ENCODE measurements around the gene RAB30. TPM values are rescaled to one million over a fixed set of nuclear protein-coding genes. Genes with fewer than 3 reads are reported as not detected.
"Not testable (repeated sequence)": the region's sequence is repeated elsewhere in the genome, so short reads cannot be mapped to it uniquely, and the experiment has no call there.

RAB30 gene
- total and polyA plus RNA-seq, 5 experiments from 2014 or later = 10.7 to 35.5 (median 17.4) TPM

- POLR2A ChIA-PET = interaction anchor here (0.6 to 4.1 kb wide), 18 partner anchors 9 to 204 kb away, joined by 3 to 25 read pairs (median 4); partner anchors contain the start of genes DDIAS, PCF11 and PRCP
- peak overlapping the region; percentile 28 to 71 (median 62) for H3K4me3 Mint-ChIP-seq
- peaks cover 2 to 65% (median 46%) of the 10 kb centered on the region in 3 donors for H3K36me3 Mint-ChIP-seq
These were observed 115.8 kb downstream of the RAB30 start for GRCh38 chr11:82955736-82956453.

GRCh38 chr11:82950502-82950901, 121.2 kb downstream of the RAB30 start:
- not testable (repeated sequence) for ATAC-seq, H3K27ac Mint-ChIP-seq, H3K27me3 Mint-ChIP-seq, DNase-seq, H3K4me3 Mint-ChIP-seq
- Mint-ChIP-seq H3K36me3 (peaks cover 2 to 43% (median 42%) of the 10 kb centered on the region in 3 donors), H3K9me3 (peaks cover 18 to 63% (median 43%) of the 10 kb centered on the region in 9 donors), H3K4me1 (peaks cover 11 to 28% (median 14%) of the 10 kb centered on the region in 4 donors)
- POLR2A ChIA-PET = interaction anchor here (1.1 to 1.4 kb wide), 2 partner anchors 10 to 20 kb away, joined by 3 to 5 read pairs; no protein-coding TSS in a partner anchor

More at GRCh38 chr11:82955736-82956453, 115.8 kb downstream of the RAB30 start:
- DNase-seq = peak; percentile 52 to 90 (median 76)
- Mint-ChIP-seq H3K9me3 (peaks cover 10 to 73% (median 38%) of the 10 kb centered on the region in 9 donors), H3K4me1 (peaks cover 17 to 62% (median 51%) of the 10 kb centered on the region in 4 donors), H3K27ac (peak overlapping the region; percentile 89 to 96 (median 92))
- peak; percentile 12 to 24 for ATAC-seq
- H3K27me3 Mint-ChIP-seq = not testable (repeated sequence)

GRCh38 chr11:82949352-82949751, 122.3 kb downstream of the RAB30 start:
- H3K4me3 Mint-ChIP-seq = no peak overlapping the region
- H3K27ac Mint-ChIP-seq = peak overlapping the region in 1 of 10 donors; percentile 43
- no peak for DNase-seq
- peaks cover 2 to 37% (median 37%) of the 10 kb centered on the region in 3 donors for H3K36me3 Mint-ChIP-seq
- no peak for ATAC-seq
- no peaks in the 10 kb centered on the region for H3K27me3 Mint-ChIP-seq
- peaks cover 13 to 61% (median 41%) of the 10 kb centered on the region in 9 donors for H3K9me3 Mint-ChIP-seq
- POLR2A ChIA-PET = no interaction called here
- peaks cover 3 to 28% (median 6%) of the 10 kb centered on the region in 4 donors for H3K4me1 Mint-ChIP-seq

DNA sequence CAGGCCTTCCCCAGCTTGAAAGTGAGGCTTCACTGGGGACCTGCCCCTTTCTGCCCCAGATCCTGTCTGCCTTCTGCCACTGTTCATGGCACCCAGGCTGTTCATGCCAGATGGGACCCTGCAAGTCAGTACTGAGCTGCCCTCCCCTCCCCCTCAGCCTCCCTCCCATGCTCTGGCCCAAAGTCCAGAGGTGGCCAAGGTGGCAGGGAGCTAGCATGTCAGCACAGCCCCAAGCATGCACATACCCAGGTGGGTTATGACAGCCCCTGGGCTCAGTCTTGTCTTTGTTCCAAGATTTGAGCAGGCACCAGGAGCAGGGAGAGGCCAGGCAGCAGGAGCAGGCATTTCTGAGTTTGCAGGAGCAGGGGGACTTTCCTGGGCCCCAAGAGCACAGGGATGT, 126.0 kb downstream of the RAB30 start:
- Mint-ChIP-seq H3K27me3 (no peaks in the 10 kb centered on the region), H3K4me1 (peaks cover 8 to 44% (median 15%) of the 10 kb centered on the region in 4 donors), H3K9me3 (peaks cover 7 to 56% (median 35%) of the 10 kb centered on the region in 9 donors), H3K4me3 (no peak overlapping the region), H3K27ac (peak overlapping the region in 1 of 10 donors; percentile 3), H3K36me3 (peaks cover 0 to 23% (median 19%) of the 10 kb centered on the region in 3 donors)
- DNase-seq (no peak), ATAC-seq (no peak)
- POLR2A ChIA-PET = interaction anchor here (1.0 to 1.4 kb wide), 4 partner anchors 10 to 134 kb away, joined by 3 to 5 read pairs (median 3); no protein-coding TSS in a partner anchor

- ATAC-seq, H3K4me3 Mint-ChIP-seq, H3K27me3 Mint-ChIP-seq, DNase-seq: not testable (repeated sequence)
- POLR2A ChIA-PET = interaction anchor here (1.0 to 1.3 kb wide), 2 partner anchors 10 kb away, joined by 3 read pairs; no protein-coding TSS in a partner anchor
- Mint-ChIP-seq H3K4me1 (peaks cover 11 to 50% (median 17%) of the 10 kb centered on the region in 4 donors), H3K27ac (peak overlapping the region in 2 of 10 donors; percentile 44 to 46), H3K36me3 (peaks cover 0 to 29% (median 18%) of the 10 kb centered on the region in 3 donors), H3K9me3 (peaks cover 7 to 56% (median 33%) of the 10 kb centered on the region in 9 donors)
These were observed 126.7 kb downstream of the RAB30 start for GRCh38 chr11:82945041-82945440.

DNA sequence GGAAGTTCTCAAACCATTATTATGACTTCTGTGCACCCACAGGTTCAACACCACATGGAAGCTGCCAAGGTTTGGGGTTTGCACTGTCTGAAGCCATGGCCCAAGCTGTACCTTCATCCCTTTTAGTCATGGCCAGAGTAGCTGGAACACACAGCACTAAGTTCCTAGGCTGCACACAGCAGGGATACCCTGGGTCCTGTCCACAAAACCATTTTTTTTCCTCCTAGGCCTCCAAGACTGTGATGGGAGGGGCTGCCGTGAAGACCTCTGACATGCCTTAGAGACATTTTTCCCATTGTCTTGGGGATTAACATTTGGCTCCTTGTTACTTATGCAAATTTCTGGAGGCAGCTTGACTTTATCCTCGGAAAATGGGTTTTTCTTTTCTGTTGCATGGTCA, 127.5 kb downstream of the RAB30 start:
- Mint-ChIP-seq H3K27ac (peak overlapping the region in 1 of 10 donors; percentile 10), H3K4me3 (no peak overlapping the region), H3K9me3 (peaks cover 7 to 50% (median 28%) of the 10 kb centered on the region in 9 donors), H3K36me3 (peaks cover 0 to 25% (median 21%) of the 10 kb centered on the region in 3 donors), H3K27me3 (no peaks in the 10 kb centered on the region), H3K4me1 (peaks cover 11 to 52% (median 19%) of the 10 kb centered on the region in 4 donors)
- ATAC-seq (no peak), DNase-seq (no peak)
- POLR2A ChIA-PET = interaction anchor here (1.3 kb wide), 2 partner anchors 9 to 14 kb away, joined by 3 to 4 read pairs; no protein-coding TSS in a partner anchor

DNA sequence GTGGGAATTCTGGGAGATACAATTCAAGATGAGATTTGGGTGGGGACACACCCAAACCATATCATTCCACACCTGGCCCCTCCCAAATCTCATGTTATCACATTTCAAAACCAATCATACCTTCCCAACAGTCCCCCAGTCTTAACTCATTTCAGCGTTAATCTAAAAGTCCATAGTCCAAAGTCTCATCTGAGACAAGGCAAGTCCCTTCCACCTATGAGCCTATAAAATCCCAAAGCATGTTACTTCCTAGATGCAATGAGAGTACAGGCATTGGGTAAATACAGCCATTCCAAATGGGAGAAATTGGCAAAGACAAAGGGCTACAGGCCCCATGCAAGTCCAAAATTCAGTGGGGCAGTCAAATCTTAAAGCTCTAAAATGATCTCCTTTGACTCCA, 128.3 kb downstream of the RAB30 start:
- H3K27me3 Mint-ChIP-seq, ATAC-seq, H3K4me3 Mint-ChIP-seq, DNase-seq: not testable (repeated sequence)
- POLR2A ChIA-PET = interaction anchor here (1.0 to 1.3 kb wide), 2 partner anchors 14 to 16 kb away, joined by 3 to 4 read pairs; no protein-coding TSS in a partner anchor
- Mint-ChIP-seq H3K9me3 (peaks cover 7 to 48% (median 27%) of the 10 kb centered on the region in 9 donors), H3K27ac (peak overlapping the region in 2 of 10 donors; percentile 15 to 19), H3K36me3 (peaks cover 0 to 23% (median 21%) of the 10 kb centered on the region in 3 donors), H3K4me1 (peaks cover 11 to 58% (median 20%) of the 10 kb centered on the region in 4 donors)

GRCh38 chr11:82942376-82942775, 129.3 kb downstream of the RAB30 start:
- POLR2A ChIA-PET = interaction anchor here (0.5 to 2.0 kb wide), 4 partner anchors 12 to 152 kb away, joined by 3 to 8 read pairs (median 4); no protein-coding TSS in a partner anchor
- H3K27ac Mint-ChIP-seq = peak overlapping the region in 1 of 10 donors; percentile 34
- peaks cover 8 to 52% (median 20%) of the 10 kb centered on the region in 4 donors for H3K4me1 Mint-ChIP-seq
- H3K36me3 Mint-ChIP-seq = peaks cover 0 to 23% (median 21%) of the 10 kb centered on the region in 3 donors
- ATAC-seq (no peak), DNase-seq (no peak)
- no peaks in the 10 kb centered on the region for H3K27me3 Mint-ChIP-seq
- peaks cover 7 to 48% (median 27%) of the 10 kb centered on the region in 9 donors for H3K9me3 Mint-ChIP-seq
- H3K4me3 Mint-ChIP-seq = no peak overlapping the region

DNA sequence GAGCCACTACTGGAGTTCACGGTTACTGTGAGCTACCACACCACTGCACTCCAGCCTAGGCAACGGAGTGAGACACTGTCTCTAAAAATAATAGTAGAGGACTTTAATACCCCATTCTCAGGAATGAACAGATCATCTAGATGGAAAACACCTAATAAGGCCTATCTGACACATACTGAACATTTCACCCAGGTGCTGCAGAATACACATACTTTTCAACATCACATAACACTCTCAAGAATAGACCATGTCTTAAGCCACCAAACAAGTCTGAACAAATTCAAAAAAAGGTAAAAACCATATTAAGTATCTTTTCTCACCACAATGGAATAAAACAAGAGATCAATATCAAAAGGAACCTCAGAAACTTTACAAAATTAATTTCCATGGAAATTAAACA, 132.2 kb downstream of the RAB30 start:
- Mint-ChIP-seq H3K4me1 (peaks cover 8 to 30% (median 20%) of the 10 kb centered on the region in 4 donors), H3K9me3 (peaks cover 7 to 40% (median 22%) of the 10 kb centered on the region in 9 donors), H3K27ac (peak overlapping the region in 2 of 10 donors; percentile 10 to 61), H3K4me3 (no peak overlapping the region), H3K36me3 (peaks cover 0 to 19% (median 17%) of the 10 kb centered on the region in 3 donors), H3K27me3 (no peaks in the 10 kb centered on the region)
- DNase-seq = no peak
- no peak for ATAC-seq
- POLR2A ChIA-PET = no interaction called here

GRCh38 chr11:82937554-82937953, 134.1 kb downstream of the RAB30 start:
- ATAC-seq (no peak), DNase-seq (no peak)
- no peak overlapping the region for H3K4me3 Mint-ChIP-seq
- H3K36me3 Mint-ChIP-seq = peaks cover 0 to 19% (median 8%) of the 10 kb centered on the region in 3 donors
- POLR2A ChIA-PET = interaction anchor here (0.8 kb wide), 1 partner anchor 23 kb away, joined by 4 read pairs; no protein-coding TSS in a partner anchor
- peaks cover 7 to 23% (median 15%) of the 10 kb centered on the region in 9 donors for H3K9me3 Mint-ChIP-seq
- peaks cover 15 to 42% (median 27%) of the 10 kb centered on the region in 4 donors for H3K4me1 Mint-ChIP-seq
- H3K27me3 Mint-ChIP-seq = no peaks in the 10 kb centered on the region
- no peak overlapping the region for H3K27ac Mint-ChIP-seq

DNA sequence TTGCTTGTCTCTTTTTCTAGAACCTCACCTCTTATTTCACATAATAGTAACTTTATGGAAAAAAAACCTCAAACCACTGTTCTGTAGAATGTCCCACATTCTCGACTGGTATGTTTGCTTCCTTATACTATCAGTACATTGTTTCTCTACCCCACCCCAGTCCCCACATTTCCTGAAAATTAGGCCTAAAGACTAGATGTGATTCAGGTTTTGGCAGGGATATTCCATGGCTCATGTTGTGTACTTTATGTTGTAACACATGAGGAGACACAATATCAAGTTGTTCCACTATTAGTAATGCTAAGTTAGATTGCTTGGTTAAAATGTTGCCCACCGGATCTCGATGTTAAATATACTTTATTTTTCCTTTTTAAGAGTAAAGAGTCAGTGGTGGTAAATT, 135.4 kb downstream of the RAB30 start:
- POLR2A ChIA-PET = interaction anchor here (1.1 kb wide), 1 partner anchor 17 kb away, joined by 4 read pairs; no protein-coding TSS in a partner anchor
- H3K27me3 Mint-ChIP-seq = no peaks in the 10 kb centered on the region
- H3K9me3 Mint-ChIP-seq = peaks cover 2 to 13% (median 8%) of the 10 kb centered on the region in 9 donors
- ATAC-seq (no peak), DNase-seq (no peak)
- peaks cover 20 to 45% (median 34%) of the 10 kb centered on the region in 4 donors for H3K4me1 Mint-ChIP-seq
- H3K4me3 Mint-ChIP-seq = no peak overlapping the region
- H3K27ac Mint-ChIP-seq = no peak overlapping the region
- H3K36me3 Mint-ChIP-seq = peaks cover 0 to 13% (median 3%) of the 10 kb centered on the region in 3 donors

DNA sequence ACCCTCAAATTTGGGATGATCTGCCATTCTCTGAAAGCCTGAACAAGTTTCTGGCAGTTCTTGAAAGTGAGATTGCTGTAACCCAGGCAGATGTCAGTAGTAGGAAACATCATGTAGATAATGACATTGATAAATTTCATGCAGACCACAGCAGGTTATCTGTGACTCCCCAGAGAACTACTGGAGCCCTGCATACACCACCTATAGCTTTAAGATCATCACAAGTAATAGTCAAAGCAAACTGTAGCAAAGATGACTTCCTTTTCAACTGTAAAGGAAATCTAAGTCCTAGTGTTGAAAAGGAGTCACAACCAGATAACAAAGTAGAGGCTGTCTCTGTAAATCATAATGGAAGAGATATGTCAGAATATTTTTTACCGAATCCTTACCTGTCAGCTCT, 139.1 kb downstream of the RAB30 start:
- Mint-ChIP-seq H3K36me3 (no peaks in the 10 kb centered on the region), H3K4me1 (peaks cover 16 to 55% (median 46%) of the 10 kb centered on the region in 4 donors), H3K27ac (peak overlapping the region; percentile 15 to 87 (median 80)), H3K27me3 (no peaks in the 10 kb centered on the region), H3K4me3 (peak overlapping the region in 7 of 10 donors; percentile 8 to 48 (median 19)), H3K9me3 (no peaks in the 10 kb centered on the region)
- DNase-seq (no peak), ATAC-seq (peak; percentile 44 to 66)
- POLR2A ChIA-PET = interaction anchor here (0.6 to 4.0 kb wide), 6 partner anchors 23 to 151 kb away, joined by 3 to 26 read pairs (median 5); no protein-coding TSS in a partner anchor
